ENCODE measurements around the gene C2CD4C. TPM values are rescaled to one million over a fixed set of nuclear protein-coding genes. Genes with fewer than 3 reads are reported as not detected.

The C2CD4C gene
- total and polyA plus RNA-seq, 2 experiments from 2014 or later: 2.1 to 12.5 TPM

- Mint-ChIP-seq H3K9me3 (peaks cover 15% of the 10 kb centered on the region), H3K27ac (no peak overlapping the region), H3K4me1 (no peaks in the 10 kb centered on the region; the same call in 2 of the 3 replicates), H3K36me3 (ENCODE audit: low read depth) (peaks cover 6% of the 10 kb centered on the region; the same call in 1 of the 3 replicates), H3K27me3 (ENCODE audit: insufficient read depth, low read depth, poor library complexity) (peaks cover 15% of the 10 kb centered on the region), H3K4me3 (no peak overlapping the region)
- H3K4me3 ChIP-seq: no peak overlapping the region
- TF ChIP-seq, protein P1, sequence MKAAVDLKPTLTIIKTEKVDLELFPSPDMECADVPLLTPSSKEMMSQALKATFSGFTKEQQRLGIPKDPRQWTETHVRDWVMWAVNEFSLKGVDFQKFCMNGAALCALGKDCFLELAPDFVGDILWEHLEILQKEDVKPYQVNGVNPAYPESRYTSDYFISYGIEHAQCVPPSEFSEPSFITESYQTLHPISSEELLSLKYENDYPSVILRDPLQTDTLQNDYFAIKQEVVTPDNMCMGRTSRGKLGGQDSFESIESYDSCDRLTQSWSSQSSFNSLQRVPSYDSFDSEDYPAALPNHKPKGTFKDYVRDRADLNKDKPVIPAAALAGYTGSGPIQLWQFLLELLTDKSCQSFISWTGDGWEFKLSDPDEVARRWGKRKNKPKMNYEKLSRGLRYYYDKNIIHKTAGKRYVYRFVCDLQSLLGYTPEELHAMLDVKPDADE (IDR thresholded peaks at IDR 0.05): no peak
- TF ChIP-seq ZNF114 (CRISPR knock-in tag; IDR thresholded peaks at IDR 0.05) (no peak), EZH2 (IDR thresholded peaks at IDR 0.05; ENCODE audit: low read depth, unreplicated experiment) (no peak), STAT1 (IDR thresholded peaks at IDR 0.05; ENCODE audit: unreplicated experiment) (no peak), ZNF331 (CRISPR knock-in tag; IDR thresholded peaks at IDR 0.05; ENCODE audit: low read depth) (no peak), POLR2AphosphoS5 (IDR thresholded peaks at IDR 0.05; ENCODE audit: low read depth) (no peak)
- TF ChIP-seq, protein P2, sequence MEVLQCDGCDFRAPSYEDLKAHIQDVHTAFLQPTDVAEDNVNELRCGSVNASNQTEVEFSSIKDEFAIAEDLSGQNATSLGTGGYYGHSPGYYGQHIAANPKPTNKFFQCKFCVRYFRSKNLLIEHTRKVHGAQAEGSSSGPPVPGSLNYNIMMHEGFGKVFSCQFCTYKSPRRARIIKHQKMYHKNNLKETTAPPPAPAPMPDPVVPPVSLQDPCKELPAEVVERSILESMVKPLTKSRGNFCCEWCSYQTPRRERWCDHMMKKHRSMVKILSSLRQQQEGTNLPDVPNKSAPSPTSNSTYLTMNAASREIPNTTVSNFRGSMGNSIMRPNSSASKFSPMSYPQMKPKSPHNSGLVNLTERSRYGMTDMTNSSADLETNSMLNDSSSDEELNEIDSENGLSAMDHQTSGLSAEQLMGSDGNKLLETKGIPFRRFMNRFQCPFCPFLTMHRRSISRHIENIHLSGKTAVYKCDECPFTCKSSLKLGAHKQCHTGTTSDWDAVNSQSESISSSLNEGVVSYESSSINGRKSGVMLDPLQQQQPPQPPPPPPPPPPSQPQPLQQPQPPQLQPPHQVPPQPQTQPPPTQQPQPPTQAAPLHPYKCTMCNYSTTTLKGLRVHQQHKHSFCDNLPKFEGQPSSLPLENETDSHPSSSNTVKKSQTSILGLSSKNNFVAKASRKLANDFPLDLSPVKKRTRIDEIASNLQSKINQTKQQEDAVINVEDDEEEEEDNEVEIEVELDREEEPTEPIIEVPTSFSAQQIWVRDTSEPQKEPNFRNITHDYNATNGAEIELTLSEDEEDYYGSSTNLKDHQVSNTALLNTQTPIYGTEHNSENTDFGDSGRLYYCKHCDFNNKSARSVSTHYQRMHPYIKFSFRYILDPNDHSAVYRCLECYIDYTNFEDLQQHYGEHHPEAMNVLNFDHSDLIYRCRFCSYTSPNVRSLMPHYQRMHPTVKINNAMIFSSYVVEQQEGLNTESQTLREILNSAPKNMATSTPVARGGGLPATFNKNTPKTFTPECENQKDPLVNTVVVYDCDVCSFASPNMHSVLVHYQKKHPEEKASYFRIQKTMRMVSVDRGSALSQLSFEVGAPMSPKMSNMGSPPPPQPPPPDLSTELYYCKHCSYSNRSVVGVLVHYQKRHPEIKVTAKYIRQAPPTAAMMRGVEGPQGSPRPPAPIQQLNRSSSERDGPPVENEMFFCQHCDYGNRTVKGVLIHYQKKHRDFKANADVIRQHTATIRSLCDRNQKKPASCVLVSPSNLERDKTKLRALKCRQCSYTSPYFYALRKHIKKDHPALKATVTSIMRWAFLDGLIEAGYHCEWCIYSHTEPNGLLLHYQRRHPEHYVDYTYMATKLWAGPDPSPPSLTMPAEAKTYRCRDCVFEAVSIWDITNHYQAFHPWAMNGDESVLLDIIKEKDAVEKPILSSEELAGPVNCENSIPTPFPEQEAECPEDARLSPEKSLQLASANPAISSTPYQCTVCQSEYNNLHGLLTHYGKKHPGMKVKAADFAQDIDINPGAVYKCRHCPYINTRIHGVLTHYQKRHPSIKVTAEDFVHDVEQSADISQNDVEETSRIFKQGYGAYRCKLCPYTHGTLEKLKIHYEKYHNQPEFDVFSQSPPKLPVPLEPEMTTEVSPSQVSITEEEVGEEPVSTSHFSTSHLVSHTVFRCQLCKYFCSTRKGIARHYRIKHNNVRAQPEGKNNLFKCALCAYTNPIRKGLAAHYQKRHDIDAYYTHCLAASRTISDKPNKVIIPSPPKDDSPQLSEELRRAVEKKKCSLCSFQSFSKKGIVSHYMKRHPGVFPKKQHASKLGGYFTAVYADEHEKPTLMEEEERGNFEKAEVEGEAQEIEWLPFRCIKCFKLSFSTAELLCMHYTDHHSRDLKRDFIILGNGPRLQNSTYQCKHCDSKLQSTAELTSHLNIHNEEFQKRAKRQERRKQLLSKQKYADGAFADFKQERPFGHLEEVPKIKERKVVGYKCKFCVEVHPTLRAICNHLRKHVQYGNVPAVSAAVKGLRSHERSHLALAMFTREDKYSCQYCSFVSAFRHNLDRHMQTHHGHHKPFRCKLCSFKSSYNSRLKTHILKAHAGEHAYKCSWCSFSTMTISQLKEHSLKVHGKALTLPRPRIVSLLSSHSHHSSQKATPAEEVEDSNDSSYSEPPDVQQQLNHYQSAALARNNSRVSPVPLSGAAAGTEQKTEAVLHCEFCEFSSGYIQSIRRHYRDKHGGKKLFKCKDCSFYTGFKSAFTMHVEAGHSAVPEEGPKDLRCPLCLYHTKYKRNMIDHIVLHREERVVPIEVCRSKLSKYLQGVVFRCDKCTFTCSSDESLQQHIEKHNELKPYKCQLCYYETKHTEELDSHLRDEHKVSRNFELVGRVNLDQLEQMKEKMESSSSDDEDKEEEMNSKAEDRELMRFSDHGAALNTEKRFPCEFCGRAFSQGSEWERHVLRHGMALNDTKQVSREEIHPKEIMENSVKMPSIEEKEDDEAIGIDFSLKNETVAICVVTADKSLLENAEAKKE (CRISPR knock-in tag; IDR thresholded peaks at IDR 0.05): no peak
- TF ChIP-seq, protein P3, sequence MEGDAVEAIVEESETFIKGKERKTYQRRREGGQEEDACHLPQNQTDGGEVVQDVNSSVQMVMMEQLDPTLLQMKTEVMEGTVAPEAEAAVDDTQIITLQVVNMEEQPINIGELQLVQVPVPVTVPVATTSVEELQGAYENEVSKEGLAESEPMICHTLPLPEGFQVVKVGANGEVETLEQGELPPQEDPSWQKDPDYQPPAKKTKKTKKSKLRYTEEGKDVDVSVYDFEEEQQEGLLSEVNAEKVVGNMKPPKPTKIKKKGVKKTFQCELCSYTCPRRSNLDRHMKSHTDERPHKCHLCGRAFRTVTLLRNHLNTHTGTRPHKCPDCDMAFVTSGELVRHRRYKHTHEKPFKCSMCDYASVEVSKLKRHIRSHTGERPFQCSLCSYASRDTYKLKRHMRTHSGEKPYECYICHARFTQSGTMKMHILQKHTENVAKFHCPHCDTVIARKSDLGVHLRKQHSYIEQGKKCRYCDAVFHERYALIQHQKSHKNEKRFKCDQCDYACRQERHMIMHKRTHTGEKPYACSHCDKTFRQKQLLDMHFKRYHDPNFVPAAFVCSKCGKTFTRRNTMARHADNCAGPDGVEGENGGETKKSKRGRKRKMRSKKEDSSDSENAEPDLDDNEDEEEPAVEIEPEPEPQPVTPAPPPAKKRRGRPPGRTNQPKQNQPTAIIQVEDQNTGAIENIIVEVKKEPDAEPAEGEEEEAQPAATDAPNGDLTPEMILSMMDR (conservative IDR thresholded peaks at IDR 0.05; ENCODE audit: low read depth in 2 of 2): no peak
- DNase-seq (ENCODE audit: low spot score): no peak
- H3K27me3 ChIP-seq (ENCODE audit: insufficient read depth): no peaks in the 10 kb centered on the region
- no peaks in the 10 kb centered on the region for H4K20me1 ChIP-seq (replicated peaks; ENCODE audit: insufficient read depth)
- no peaks in the 10 kb centered on the region for H3K36me3 ChIP-seq (ENCODE audit: insufficient read depth)
- no peaks in the 10 kb centered on the region for H3K9me2 ChIP-seq (ENCODE audit: insufficient read depth)
- no peak overlapping the region for H2AFZ ChIP-seq
- H3F3A ChIP-seq (replicated peaks; ENCODE audit: low read depth): no peaks in the 10 kb centered on the region
- ATAC-seq: no peak
- no peak overlapping the region for H3K27ac ChIP-seq (ENCODE audit: low read depth)
- no peak overlapping the region for H3K4me2 ChIP-seq
- H3K4me1 ChIP-seq (ENCODE audit: insufficient read depth): no peaks in the 10 kb centered on the region
- H3K79me2 ChIP-seq (replicated peaks; ENCODE audit: insufficient read depth): no peaks in the 10 kb centered on the region
Observed at GRCh38 chr19:367561-367960, 41.4 kb downstream of the C2CD4C start.
